Nucleus accumbens (tissue), 56 donors: Measurements from ENCODE around the gene JSRP1.

Source experiments
- DNase-seq, 56 donors: peaks; one replicate each; lab custom pipeline; 2025; lab: John Stamatoyannopoulos, UW

Gene JSRP1, protein sequence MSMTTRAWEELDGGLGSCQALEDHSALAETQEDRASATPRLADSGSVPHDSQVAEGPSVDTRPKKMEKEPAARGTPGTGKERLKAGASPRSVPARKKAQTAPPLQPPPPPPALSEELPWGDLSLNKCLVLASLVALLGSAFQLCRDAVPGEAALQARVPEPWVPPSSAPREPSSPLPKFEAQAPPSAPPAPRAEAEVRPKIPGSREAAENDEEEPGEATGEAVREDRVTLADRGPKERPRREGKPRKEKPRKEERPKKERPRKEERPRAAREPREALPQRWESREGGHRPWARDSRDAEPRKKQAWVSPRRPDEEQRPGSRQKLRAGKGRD

DNA sequence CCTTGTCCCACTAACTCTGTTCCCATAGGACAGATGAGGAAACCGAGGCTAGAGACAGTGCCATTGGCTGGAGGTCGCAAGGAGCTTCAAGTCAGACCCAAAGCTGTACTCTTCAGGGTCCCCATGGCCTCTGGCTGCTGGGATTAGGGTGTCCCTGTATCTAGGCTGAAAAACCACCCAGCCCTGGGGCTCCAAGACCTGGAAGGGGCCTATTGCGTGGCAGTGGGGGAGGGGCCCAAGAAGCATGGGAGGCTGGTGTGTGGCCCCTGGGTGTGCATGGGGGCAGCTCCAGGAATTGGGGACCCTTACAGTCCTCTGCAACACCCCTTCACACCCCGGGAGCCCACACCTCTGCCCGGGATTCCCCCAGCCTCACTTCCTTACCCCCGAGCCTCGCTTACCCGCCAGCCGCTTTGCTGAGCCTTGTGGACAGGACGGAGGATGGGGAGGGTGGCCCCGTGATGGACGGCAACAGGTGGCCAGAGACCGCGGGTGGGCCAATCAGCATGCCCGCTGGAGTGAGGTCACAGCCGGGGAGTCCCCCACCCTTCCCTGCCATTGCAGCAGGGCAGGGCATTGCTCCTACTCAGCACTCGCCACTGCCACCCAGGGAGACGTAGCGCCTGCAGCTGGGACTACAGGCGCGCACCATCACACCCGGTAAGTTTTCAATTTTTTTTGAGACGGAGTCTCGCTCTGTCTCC is at the start of gene JSRP1:
TSS of gene JSRP1 (minus strand) at position 436 of the 704 bp plus-strand sequence. CDS start 1,103 bp downstream, outside the sequence.
- DNase-seq, result no peak

DNA sequence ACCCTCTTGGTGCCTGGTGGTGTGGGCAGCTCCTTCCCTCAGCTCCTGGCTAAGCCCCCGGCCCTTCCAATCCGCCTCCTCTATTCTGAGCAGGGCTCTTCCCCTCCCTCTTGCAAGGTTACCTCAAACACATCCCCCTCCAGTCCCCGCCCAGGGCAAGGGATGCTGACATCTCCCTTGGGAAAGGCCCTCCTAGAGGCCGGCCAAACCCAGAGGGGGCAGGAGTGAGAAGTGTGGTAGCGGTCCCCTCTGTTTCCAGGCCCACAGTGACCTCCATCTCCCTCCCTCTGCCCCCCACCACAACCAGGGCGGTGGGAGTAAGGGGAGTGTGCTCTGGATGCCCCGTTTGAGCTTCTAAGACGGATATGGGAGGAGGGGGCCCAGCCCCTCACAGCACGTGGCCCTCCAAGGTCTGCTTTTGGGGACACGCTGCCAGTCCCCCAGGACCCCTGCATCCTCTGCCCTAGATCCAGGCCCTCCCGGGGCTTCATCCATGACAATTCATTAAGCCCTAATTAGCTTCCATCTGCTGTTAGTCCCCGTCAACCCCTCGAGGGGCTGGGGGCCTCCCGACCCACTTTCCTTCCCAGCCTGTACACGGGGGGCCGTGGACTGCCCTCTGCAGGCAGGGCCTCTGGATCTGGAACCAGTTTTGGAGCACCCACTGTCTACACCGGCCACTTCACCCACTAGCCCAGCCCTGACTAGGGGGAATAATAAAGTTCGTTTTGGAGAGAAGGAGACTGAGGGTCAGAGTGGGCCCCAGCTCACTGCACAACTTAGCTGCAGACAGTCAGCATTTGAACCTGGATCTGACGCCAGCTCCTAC is 49.4 kb upstream of the JSRP1 start:
- DNase-seq, result no peak

DNA sequence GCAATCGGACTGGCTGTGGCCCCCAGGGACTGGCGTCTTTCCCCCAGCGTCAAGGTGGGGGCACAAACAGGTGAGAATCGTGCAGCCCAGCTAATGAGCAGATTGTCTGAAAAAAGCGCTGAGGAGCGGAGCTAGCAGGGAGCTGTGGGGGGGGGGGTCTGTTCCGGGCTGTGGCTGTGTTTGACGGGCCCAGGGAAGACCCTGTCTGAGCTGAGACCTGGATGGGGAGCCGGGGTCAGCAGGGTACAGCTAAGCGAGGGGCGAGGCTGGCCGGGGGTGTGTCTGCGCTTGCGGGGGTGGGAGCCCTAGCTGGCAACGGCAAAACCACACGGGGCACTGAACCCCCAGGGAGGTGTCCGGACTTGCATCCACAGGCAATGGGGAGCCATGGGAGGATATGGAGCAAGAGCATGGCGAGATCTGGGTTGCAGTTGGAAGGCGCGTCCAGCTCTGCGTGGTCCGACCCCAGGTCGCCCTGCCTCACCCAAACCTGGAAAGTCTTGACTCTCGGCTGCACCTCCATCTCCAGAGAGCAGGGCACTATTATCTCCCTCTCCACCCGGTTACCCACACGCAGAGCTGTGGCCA is 47.1 kb upstream of the JSRP1 start:
- DNase-seq, result peak in 2 of 56 donors; percentile 49 to 61

DNA sequence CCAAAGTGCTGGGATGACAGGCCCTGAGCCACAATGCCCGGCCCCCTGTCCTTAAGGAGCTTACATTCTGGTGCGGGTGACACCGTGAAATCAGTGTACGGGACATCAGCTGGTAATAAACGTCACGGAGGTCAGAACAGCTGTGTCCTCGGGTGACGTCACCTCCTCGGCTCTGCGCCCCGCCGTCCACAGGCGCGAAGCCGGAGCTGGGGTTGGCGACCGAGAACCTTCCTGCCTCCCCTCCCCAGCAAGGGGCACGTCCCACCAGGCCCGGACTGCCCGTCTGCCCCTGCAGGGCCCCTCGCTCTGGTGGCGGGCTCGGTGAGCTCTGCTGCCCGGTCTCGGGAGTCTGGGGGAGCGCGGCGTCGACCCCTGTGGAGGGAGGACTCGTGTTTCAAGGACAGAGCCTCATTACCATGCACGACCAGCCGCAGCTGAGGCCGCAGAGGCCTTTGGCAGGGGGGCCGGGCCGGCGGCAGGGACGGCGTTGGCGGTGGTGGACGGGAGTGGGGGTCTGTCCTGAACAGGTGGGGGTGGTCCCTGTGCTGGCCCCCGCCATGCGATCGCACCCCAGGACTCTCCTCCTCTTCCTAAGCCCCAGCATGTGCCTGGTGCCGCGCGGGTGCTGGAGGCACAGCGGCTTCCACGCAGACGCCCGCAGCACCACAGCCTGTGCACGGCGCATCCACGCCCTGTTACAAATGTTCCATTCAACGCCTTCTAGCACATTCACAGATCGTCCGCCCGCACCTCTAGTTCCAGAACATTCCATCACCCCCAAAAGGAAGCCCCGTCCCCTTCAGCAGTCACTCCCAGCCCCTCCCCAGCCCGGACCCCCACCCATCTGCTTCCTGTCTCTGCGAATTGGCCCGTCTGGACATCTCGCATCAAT is 46.3 kb upstream of the JSRP1 start:
- DNase-seq, result peak in 30 of 56 donors; percentile 12 to 79 (median 43)

DNA sequence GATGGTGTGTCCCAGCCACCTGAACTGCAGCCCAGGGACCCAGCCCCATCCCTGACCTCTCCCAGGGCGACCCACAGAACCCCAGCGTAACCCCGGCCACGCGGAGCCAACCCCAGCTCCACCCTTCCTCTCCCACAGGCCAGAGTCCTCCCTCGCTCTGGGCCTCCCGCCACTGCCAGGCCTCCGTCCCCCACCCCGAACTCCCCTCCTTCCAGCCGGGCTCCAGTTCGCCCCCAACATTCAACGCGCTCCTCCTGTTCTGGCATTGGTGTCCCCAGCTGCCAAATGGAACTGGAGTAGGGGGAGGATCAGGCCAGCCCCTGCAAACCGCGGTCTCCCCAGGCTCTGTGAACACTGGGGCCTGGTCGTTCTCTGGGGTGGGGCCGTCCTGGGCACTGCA is 44.3 kb upstream of the JSRP1 start:
- DNase-seq, result no peak

DNA sequence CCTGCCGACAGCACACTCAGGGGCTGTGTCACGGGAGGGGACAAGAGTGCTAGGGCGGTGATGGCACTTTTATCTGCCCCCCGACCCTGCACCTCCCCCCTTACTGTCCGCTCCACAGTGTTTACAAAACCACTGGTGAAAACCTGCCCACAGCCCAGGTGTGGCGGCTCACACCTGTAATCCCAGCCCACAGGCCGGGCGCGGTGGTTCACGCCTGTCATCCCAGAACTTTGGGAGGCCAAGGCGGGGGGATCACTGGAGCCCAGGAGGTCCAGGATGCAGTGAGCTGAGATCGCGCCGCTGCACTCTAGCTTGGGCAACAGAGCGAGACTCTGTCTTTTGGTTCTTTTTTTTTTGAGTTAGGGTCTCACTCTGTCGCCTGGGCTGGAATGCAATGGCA is 39.9 kb upstream of the JSRP1 start:
- DNase-seq, result no peak

DNA sequence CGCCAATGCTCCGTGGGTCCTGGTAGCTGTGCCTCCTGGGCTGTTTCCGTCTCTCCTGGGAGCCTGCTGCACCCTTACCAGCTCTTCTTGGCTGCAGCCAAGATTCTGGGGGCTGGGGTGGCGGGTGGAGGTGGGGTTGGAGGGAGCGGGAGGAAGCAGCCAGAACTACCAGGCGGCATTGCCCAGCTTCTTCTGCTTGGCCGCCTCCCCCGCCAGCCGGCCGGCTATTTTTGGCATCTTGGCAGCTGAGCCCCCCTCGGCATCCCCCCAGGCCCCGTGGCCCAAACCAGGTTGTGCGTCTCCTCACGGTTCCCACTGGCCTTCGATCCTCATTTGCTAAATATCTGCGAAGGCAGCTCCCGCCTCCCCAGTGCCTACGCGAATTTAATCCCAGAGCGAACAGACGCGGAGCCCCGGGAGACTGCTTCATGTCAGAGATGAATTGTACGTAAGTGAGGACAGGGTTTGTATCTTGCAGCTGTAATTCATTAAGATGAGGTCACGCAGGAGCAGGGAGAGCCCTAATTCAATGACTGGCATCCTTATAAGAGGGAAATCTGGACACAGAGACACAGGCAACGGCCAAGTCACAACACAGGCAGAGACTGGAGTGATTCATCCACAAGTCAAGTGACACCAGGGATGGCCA is 38.6 kb upstream of the JSRP1 start:
- peak in 38 of 56 donors; percentile 12 to 81 (median 56) for DNase-seq

DNA sequence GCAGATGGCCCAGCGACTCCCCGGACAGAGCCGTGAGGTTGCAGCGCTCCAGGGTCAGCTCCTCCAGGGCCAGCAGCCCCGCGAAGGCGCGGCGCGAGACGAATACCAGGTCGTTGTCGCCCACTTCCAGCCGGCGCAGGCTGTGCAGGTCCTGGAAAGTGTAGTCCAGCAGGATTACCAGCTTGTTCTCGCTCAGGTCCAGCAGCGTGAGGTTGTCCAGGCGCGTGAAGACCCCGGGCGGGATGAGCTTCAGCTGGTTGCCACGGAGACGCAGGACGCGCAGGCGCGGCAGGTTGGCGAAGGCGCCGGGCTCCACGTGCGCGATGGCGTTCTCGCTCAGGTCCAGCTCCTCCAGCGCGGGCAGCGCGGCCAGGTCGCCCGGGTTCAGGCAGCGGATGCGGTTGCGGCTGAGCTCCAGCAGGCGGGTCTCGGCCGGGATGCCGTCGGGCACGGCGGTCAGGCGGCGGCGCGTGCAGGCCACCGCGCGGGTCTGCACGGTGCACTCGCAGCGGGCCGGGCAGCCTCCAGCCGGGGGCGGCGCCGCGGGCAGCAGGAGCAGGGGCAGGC is 35.1 kb upstream of the JSRP1 start:
- peak in 1 of 56 donors; percentile 14 for DNase-seq

DNA sequence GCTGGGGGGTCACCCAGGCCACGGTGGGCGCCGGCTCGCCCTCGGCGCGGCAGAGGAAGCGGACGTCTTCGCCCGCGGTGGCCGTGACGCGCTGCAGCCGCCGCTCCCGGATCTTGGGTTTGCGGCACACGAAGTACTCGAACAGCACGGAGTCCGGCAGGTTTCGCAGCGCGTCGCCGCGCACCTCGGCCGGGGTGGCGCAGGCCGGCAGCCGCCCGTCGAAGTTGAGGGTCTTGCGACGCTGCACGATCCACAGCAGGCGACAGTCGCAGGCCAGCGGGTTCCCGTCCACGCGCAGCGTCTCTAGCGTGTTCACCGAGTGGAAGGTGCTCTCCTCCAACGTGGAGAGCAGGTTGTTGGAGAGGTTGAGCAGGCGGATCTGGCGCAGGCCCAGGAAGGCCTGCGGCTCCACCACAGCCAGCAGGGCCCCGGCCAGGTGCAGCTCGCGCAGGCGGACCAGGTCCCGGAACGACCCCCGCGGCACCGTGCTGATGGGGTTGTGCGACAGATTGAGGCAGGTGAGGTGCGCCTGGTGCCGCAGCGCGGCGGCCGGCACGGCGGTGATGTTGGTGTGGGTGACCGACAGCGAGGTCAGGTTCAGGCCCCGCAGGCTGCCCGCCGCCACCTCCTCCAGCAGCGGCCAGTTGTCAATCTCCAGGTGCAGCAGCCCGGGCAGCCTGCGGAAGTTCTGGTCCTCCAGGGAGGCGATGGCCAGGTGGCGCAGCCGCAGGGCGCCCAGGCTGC is 34.4 kb upstream of the JSRP1 start:
- DNase-seq, result no peak

DNA sequence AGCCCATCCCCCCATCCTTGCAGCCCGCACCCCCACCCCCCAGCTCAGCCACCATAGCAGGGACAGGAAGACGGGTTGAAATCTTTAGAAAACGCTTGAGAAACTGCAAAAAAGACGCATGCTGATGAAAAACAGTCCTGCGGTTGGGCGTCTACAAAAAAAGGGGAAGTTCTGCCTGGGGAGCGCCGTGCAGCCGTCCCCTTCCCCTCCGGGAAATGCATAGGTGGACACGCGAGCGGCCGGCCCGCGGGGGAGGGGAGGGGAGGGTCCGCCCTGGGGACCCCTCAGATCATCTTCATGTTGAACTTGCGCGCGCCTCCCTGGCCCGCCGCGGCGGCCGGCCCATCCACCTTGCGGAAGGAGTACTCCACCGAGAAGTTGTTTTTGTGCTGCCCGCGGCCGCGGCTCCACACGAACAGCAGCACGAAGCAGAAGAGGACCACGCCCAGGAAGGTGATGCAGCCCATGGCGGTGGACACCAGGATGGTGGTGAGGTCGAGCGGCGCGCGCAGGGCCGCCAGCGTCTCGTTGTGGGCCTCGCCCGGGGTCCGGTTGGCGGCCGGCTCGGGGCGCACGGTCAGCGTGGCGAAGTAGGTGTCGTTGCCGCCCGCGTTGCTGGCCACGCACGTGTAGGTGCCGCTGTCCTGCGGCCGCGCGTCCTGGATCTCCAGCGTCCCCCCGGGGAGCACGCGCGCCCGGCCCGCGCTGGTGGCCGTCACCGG is 33.7 kb upstream of the JSRP1 start:
- DNase-seq, result no peak

DNA sequence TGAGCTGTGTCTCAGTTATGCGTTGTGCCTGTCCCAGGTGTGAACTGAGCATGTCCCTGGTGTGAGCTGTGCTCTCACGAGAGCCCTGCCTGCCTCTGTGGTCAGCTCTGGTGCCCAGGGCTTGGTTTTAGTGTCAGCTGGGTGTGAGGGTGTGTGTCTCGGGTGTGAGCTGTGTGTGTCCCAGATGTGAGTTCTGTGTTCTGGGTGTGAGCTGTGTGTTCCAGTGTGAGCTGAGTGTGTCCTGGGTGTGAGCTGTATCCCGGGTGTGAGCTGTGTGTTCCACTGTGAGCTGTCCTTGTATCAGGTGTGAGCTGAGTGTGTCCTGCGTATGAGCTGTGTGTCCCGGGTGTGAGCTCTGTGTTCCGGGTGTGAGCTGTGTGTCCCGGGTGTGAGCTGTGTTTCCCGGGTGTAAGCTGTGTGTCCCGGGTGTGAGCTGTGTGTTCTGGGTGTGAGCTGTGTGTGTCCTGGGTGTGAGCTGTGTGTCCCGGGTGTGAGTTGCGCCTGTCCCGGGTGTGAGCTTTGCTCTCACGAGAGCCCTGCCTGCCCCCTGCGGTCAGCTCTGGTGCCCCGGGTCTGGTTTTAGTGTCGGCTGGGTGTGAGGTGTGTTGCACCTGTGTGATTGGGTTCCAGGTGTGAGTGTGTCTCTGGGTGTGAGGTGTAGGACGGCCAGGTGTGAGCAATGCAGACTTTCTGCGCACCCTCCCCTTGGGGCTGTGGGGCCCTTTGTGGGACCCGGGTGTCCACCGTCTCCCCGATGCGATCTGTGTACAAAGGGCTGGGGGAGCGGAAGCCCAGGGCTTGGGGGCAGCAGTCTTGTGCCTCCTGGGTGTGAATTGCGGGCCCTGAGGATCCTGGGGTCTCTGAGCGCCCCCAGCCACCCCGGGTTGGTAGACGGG is 32.8 kb upstream of the JSRP1 start:
- DNase-seq, result no peak

DNA sequence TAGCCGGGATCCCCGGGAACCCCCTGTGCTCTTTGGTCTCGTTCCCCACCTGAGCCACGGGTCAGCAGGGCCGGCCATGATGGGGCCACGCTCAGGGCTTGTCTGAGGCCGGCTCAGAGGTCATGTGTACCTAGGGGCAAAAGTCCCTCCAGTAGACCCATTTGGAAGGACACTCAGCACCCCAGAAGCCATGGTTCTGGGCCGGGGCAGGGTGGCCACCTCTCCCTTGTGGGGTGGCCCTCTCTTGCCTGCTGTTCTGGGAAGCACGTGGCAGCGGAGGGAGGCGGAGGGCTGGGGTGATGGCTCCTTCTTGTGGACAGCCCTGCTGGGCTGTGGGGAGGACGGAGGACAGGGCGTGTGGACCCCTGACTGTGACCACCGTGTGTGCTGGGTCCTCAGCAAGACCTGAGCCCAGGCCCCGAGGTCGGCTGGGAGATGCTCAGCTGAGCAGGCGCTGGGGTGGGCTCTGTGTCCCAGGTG is 32.2 kb upstream of the JSRP1 start:
- no peak for DNase-seq

DNA sequence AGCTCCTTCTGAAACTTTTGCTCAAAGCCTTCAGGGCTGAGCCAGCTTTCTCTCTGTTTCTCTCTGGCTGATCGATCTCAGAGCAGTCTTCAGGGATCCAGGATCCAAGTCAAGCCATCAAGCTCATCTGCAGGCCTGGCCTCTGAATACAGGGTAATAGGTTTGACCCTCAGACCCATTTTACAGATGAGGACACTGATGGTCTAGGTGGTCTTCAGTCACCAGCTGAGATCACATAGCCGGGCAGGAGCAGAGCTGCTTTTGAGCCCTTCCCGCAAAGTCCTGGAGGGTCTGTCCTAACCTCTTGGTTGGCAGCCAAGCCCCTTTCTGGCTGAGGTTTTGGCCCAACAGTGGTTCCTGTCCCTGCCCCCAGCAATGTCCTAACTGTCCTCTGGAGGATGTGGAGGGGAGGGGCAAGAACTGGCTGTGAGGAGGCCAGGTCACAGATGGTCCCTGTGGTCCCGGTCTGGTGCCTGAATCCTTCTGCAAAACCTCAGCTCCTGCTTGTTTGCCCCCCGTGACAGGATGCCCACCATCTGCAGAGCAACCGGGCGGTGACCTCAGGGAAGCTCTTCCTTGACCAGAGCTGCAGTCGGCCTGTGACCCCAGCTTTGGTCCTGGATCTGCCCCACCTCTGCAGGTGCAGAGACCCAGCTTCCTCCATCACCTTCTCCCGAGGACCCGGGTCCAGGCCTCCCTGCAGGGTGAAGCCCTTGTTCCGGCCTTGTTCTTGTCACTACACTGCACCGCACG is 31.5 kb upstream of the JSRP1 start:
- DNase-seq, result no peak

DNA sequence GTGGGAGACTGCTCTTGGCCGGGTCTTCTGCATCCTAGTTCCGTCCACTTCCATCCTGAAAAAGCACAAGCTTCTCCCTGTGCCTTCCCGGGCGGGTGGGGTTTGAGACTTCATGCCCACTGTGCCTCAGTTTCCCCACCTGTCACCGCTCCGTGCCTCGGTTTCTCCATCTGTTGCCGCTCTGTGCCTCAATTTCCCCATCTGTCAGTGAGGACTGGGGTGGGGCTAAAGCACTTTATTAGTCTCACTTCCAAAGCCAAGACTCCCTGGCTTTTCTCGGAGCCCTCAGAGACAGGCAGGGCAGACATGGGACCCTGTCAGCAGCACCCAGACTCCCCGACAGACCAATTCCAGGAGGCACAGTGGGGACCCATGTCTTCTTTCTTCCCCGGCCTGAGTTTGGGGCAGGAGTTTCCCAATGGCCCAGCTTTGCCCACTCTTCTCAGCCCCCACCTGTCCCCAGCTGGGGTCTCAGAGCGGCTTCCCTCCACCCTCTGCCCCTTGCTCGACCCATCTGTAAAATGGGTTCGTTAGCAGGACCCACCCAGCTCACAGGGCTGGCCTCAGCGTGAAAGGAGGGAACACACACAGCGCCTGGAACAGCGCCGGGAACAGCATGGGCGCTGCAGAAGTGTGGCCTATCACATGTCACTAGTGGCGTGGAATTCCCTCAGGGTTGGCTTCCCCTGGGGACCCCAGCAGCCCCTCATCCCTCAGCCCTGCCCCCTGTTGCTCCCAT is 30.4 kb upstream of the JSRP1 start:
- DNase-seq, result no peak
